NCI-H1436 treated with DMSO at 0.1 percent for 48 hours (cell line): Measurements from ENCODE around the gene LSS.

Experiments used
- DNase-seq: peaks from one replicate; lab custom pipeline; 2025; lab: John Stamatoyannopoulos, UW

LSS gene

GRCh38 chr21:46218906-46219590, 9.5 kb downstream of the LSS start:
- DNase-seq: no peak

GRCh38 chr21:46217511-46218196, 10.9 kb downstream of the LSS start:
- DNase-seq: no peak

GRCh38 chr21:46216132-46216747, 12.3 kb downstream of the LSS start:
- DNase-seq: no peak

GRCh38 chr21:46215436-46216131, 13.0 kb downstream of the LSS start:
- DNase-seq: no peak

- no peak for DNase-seq
These were observed 13.9 kb downstream of the LSS start for GRCh38 chr21:46214478-46215340.

GRCh38 chr21:46213620-46214286, 14.8 kb downstream of the LSS start:
- DNase-seq: no peak

GRCh38 chr21:46212721-46213484, 15.7 kb downstream of the LSS start:
- DNase-seq: no peak

GRCh38 chr21:46211786-46212720, 16.5 kb downstream of the LSS start:
- DNase-seq: no peak

- no peak for DNase-seq
These were observed 17.2 kb downstream of the LSS start for GRCh38 chr21:46211376-46211775.

GRCh38 chr21:46210378-46211136, 18.0 kb downstream of the LSS start:
- no peak for DNase-seq

GRCh38 chr21:46208761-46209721, 19.5 kb downstream of the LSS start:
- no peak for DNase-seq

GRCh38 chr21:46207920-46208591, 20.5 kb downstream of the LSS start:
- no peak for DNase-seq

- DNase-seq: no peak
These were observed 21.3 kb downstream of the LSS start for GRCh38 chr21:46207006-46207919.

- DNase-seq: no peak
These were observed 22.2 kb downstream of the LSS start for GRCh38 chr21:46206163-46207005.

- DNase-seq: peak; percentile 27
These were observed 22.8 kb downstream of the LSS start for GRCh38 chr21:46205766-46206162.
